ENCODE results near the gene EMC1.
"Not testable (repeated sequence)": the region's sequence is repeated elsewhere in the genome, so short reads cannot be mapped to it uniquely, and the experiment has no call there.

Gene EMC1

GRCh38 chr1:19198820-19199219 is 52.5 kb downstream of the EMC1 start:
- DNase-seq: no peak
- Mint-ChIP-seq H3K27me3 (no peaks in the 10 kb centered on the region), H3K4me1 (ENCODE audit: low read depth) (peaks cover 25% of the 10 kb centered on the region), H3K27ac (peak overlapping the region; percentile 28), H3K4me3 (no peak overlapping the region), H3K36me3 (ENCODE audit: low read depth) (peaks cover 87% of the 10 kb centered on the region), H3K9me3 (no peaks in the 10 kb centered on the region)

DNA sequence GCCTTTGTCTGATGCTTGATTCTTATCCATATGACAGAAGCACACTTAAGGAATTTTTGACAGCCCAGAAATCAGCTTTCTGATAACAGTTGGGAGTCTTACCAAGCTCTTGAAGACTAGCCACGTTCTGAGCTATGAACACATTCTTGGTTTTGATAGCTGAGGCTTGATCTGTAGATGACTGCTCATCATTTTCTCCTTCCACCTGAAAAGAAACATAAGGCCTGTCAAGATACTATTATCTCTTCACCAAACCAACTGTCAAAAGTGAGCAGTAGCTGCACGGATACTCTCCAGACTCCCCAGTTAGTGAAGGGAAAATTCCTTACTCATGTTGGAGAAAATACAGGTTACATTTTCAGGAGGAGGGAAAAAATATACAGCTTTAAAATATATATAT is 53.5 kb downstream of the EMC1 start:
- Mint-ChIP-seq H3K9me3 (no peaks in the 10 kb centered on the region), H3K36me3 (ENCODE audit: low read depth) (peaks cover 89% of the 10 kb centered on the region), H3K4me3 (no peak overlapping the region), H3K27me3 (no peaks in the 10 kb centered on the region), H3K4me1 (ENCODE audit: low read depth) (peaks cover 22% of the 10 kb centered on the region), H3K27ac (no peak overlapping the region)
- DNase-seq: no peak

GRCh38 chr1:19196331-19196730 is 55.0 kb downstream of the EMC1 start:
- Mint-ChIP-seq H3K9me3 (no peaks in the 10 kb centered on the region), H3K36me3 (ENCODE audit: low read depth) (peaks cover 89% of the 10 kb centered on the region), H3K27ac (no peak overlapping the region), H3K4me1 (ENCODE audit: low read depth) (peaks cover 7% of the 10 kb centered on the region), H3K27me3 (no peaks in the 10 kb centered on the region), H3K4me3 (no peak overlapping the region)
- no peak for DNase-seq

DNA sequence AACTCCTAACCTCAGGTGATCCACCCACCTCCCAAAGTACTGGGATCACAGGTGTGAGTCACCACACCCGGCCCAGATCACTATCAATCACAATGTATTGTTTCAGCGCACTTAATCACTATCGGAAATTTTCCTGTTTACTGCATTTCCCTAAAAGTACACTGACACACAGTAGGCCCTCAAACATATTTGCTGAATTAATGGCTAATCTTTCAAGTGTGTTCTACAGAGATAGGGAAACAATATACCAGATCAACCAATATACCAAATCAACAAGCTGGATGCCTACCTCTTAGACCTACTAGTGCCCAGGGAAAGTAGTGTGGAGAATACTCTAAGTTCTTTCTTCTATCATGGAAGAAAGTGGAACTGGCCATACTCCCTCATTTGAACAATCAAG is 58.3 kb downstream of the EMC1 start:
- Mint-ChIP-seq H3K27me3 (no peaks in the 10 kb centered on the region), H3K27ac (peak overlapping the region; percentile 48), H3K9me3 (no peaks in the 10 kb centered on the region), H3K4me3 (no peak overlapping the region), H3K4me1 (ENCODE audit: low read depth) (peaks cover 13% of the 10 kb centered on the region), H3K36me3 (ENCODE audit: low read depth) (peaks cover 88% of the 10 kb centered on the region)
- no peak for DNase-seq

- Mint-ChIP-seq H3K27me3 (no peaks in the 10 kb centered on the region), H3K27ac (peak overlapping the region; percentile 7), H3K9me3 (no peaks in the 10 kb centered on the region), H3K4me3 (no peak overlapping the region), H3K4me1 (ENCODE audit: low read depth) (peaks cover 21% of the 10 kb centered on the region), H3K36me3 (ENCODE audit: low read depth) (peaks cover 87% of the 10 kb centered on the region)
- no peak for DNase-seq
Measured at GRCh38 chr1:19191811-19192210, 59.5 kb downstream of the EMC1 start.

DNA sequence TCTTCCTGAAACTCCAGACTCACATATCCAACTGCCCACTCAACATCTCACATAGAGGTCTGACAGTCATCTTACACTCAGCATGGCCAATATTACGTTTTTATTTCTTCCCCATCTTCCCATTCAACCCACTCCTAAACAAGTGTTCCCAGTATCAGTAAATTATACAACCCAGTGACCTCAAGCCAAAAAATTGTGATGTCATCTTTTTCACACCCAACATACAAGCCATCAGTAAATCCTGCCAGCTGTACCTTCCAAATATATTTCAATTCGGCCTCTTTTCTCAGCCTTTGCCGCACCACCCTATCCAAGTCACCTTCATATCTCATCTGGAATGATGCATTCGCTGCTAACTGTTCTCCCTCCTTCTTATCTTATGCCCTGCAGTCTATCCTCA is 60.9 kb downstream of the EMC1 start:
- Mint-ChIP-seq H3K27ac (peak overlapping the region; percentile 48), H3K36me3 (ENCODE audit: low read depth) (peaks cover 87% of the 10 kb centered on the region)

GRCh38 chr1:19189270-19189669 is 62.1 kb downstream of the EMC1 start:
- Mint-ChIP-seq H3K27me3 (no peaks in the 10 kb centered on the region), H3K4me3 (no peak overlapping the region), H3K4me1 (ENCODE audit: low read depth) (peaks cover 41% of the 10 kb centered on the region), H3K36me3 (ENCODE audit: low read depth) (peaks cover 96% of the 10 kb centered on the region), H3K27ac (no peak overlapping the region), H3K9me3 (no peaks in the 10 kb centered on the region)
- DNase-seq: no peak

More for the DNA sequence above, 60.9 kb downstream of the EMC1 start:
- Mint-ChIP-seq H3K4me1 (ENCODE audit: low read depth) (peaks cover 34% of the 10 kb centered on the region), H3K4me3 (no peak overlapping the region), H3K27me3 (no peaks in the 10 kb centered on the region), H3K9me3 (no peaks in the 10 kb centered on the region)
- DNase-seq: no peak

DNA sequence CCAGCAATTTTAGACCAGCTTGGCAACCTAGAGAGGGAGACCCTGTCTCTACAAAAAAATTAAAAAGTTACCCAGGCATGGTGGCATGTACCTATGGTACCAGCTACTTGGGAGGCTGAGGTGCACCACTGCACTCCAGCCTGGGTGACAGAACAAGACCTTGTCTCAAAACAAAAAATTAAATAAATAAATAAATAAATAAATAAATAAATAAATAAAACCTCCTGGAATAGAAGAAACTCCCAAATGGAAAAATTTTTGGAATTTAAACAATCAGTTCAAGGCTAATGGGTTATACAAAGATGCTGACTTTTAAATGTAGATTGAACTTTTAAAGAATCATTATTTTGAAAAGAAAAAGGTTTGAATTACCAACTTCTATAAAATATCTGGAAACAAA is 63.5 kb downstream of the EMC1 start:
- Mint-ChIP-seq H3K27ac (peak overlapping the region; percentile 59), H3K27me3 (no peaks in the 10 kb centered on the region), H3K9me3 (no peaks in the 10 kb centered on the region), H3K36me3 (ENCODE audit: low read depth) (peaks cover 96% of the 10 kb centered on the region), H3K4me1 (ENCODE audit: low read depth) (peaks cover 36% of the 10 kb centered on the region), H3K4me3 (no peak overlapping the region)
- no peak for DNase-seq

- peak overlapping the region; percentile 90 for H3K27ac Mint-ChIP-seq
Measured at GRCh38 chr1:19186001-19186400, 65.3 kb downstream of the EMC1 start.

DNA sequence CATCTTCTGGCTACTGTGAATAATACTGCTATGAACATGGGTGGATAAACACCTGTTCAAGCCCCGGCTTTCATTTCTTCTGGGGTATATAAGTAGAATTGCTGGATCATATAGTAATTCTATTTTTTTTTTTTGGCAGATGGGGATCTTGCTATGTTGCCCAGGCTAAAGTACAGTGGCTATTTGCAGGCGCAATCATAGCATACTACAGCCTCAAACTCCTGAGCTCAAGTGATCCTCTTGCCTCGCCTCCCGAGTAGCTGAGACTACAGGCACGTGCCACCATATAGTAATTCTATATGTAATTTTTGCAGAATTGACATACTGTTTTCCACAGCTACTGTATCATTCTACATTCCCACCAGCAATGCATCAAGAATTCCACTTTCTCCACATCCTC is 69.1 kb downstream of the EMC1 start:
- H3K27me3 Mint-ChIP-seq: no peaks in the 10 kb centered on the region
- DNase-seq: no peak
- H3K27ac Mint-ChIP-seq: peak overlapping the region; percentile 13
- peaks cover 97% of the 10 kb centered on the region for H3K36me3 Mint-ChIP-seq (ENCODE audit: low read depth)
- peaks cover 54% of the 10 kb centered on the region for H3K4me1 Mint-ChIP-seq (ENCODE audit: low read depth)
- no peak overlapping the region for H3K4me3 Mint-ChIP-seq
- no peaks in the 10 kb centered on the region for H3K9me3 Mint-ChIP-seq

More at GRCh38 chr1:19186001-19186400, 65.3 kb downstream of the EMC1 start:
- H3K27me3 Mint-ChIP-seq: no peaks in the 10 kb centered on the region
- DNase-seq: no peak
- H3K4me3 Mint-ChIP-seq: no peak overlapping the region
- no peaks in the 10 kb centered on the region for H3K9me3 Mint-ChIP-seq
- H3K36me3 Mint-ChIP-seq (ENCODE audit: low read depth): peaks cover 95% of the 10 kb centered on the region
- H3K4me1 Mint-ChIP-seq (ENCODE audit: low read depth): peaks cover 50% of the 10 kb centered on the region

DNA sequence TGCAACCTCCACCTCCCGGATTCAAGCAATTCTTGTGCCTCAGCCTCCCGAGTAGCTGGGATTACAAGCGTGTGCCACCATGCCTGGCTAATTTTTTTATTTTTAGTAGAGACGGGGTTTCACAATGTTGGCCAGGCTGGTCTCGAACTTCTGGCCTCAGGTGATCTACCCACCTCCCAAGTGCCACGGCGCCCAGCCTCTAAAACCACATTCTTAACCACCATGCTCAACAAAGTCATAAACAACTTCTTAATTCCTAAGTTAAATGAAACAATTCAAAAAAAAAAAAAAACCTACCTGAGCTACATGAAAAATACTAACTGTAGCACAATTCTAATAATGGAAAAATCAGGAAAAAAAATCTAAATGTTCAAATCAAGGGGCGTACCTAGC is 71.1 kb downstream of the EMC1 start:
- Mint-ChIP-seq H3K4me1 (ENCODE audit: low read depth) (peaks cover 36% of the 10 kb centered on the region), H3K4me3 (peak overlapping the region; percentile 27), H3K27ac (peak overlapping the region; percentile 90), H3K36me3 (ENCODE audit: low read depth) (peaks cover 97% of the 10 kb centered on the region)
- DNase-seq, H3K9me3 Mint-ChIP-seq, H3K27me3 Mint-ChIP-seq: not testable (repeated sequence)

DNA sequence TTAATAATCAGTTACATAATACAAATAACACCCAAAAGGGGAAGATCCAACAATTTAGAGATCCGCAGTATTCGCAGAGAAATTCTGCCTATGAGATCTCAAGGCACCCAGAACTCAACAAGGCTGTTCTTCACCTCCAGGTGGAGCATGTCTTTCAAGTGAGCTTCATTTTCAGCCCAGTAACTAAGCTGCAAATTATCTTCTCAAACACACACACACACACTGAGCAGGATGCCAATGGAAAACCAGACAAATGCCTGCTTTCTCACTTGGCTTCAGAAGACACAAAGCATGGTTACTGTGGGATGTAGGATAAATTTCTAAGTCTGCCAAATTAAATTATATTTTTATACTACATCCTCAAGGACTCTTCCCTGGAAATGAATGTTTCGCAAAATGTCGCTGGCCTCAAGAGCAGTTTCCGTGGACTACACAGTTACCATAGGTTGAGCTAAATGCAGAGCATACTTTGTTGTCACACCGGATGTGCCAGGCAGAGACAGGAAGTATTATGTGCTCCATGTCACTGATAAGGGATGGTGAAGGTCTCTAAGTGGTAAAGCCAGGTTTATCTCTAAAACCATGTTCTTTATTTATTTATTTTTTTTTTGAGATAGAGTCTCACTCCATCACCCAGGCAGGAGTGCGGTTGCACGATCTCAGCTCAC is 71.6 kb downstream of the EMC1 start:
- Mint-ChIP-seq H3K27me3 (no peaks in the 10 kb centered on the region), H3K4me1 (ENCODE audit: low read depth) (peaks cover 32% of the 10 kb centered on the region), H3K27ac (peak overlapping the region; percentile 90), H3K9me3 (no peaks in the 10 kb centered on the region), H3K4me3 (no peak overlapping the region), H3K36me3 (ENCODE audit: low read depth) (peaks cover 97% of the 10 kb centered on the region)
- DNase-seq: no peak

DNA sequence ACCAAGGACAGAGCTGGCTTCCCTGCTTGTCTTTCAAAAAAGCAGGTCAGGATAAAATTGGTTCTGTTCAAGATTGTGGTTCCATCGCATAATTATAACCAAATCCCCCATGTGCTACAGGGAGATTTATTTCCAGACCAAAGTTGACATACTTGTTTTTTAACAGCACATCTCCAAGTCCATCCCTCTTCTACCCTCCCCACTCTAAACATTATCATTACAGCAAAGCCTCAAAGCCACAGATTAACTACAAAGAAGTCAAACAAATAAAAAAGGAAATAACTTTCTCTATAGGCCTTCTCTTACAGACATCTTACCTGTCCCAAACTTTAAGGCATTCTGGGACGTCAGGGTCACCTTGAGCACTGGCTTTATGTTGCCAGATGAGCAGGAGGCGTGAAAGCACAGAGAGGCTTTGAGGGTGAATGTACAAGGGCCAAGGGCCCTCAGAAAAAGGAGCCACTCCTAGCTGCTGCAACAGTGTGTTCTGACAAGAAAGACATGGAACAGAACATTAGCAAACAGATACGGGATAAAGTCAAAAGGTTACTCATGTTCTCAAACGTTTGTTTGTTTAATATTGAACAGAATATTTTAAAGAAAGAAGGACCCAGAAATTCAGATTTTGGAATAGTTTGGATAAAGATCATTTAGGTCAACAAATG is 72.5 kb downstream of the EMC1 start:
- Mint-ChIP-seq H3K9me3 (no peaks in the 10 kb centered on the region), H3K27me3 (no peaks in the 10 kb centered on the region), H3K4me3 (no peak overlapping the region), H3K36me3 (ENCODE audit: low read depth) (peaks cover 97% of the 10 kb centered on the region), H3K27ac (peak overlapping the region; percentile 8), H3K4me1 (ENCODE audit: low read depth) (peaks cover 30% of the 10 kb centered on the region)
- no peak for DNase-seq

DNA sequence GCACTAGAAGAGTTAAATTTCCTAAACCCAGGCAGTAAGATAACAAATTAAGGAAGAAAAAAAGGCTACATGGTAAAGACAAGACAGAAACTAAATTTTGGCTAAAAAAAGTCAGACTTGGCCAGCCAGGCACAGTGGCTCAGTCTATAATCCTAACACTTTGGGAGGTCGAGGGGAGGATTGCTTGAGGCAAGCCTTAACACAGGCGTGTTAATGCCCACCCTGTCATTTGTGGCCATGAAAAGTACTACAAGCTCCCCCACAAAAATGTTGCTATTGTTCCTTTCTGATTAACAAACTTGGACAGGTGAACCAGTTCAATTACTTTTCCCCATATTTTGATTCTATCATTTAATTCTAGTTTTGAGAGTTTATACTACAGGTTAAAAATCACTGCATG is 73.5 kb downstream of the EMC1 start:
- Mint-ChIP-seq H3K27ac (no peak overlapping the region), H3K27me3 (no peaks in the 10 kb centered on the region), H3K9me3 (no peaks in the 10 kb centered on the region), H3K4me1 (ENCODE audit: low read depth) (peaks cover 30% of the 10 kb centered on the region), H3K4me3 (no peak overlapping the region), H3K36me3 (ENCODE audit: low read depth) (peaks cover 97% of the 10 kb centered on the region)
- DNase-seq: no peak

DNA sequence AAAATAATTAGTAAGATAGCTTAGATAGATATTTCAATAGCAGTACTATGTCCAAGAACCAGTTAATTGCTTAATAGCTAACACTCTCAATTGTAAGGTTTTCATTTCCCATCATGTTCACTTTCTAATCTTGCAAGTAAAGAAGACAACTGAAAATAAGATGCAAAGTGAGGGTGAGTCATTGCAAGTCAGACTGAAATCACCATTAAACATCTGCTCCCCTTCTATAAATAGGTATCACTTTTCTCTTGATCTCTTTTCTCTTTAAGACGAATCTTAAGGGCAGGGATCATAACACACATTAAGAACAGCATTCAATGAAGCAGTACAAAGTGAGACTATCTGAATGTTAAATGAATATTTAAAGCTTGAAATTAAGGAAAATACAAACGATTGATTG is 81.7 kb downstream of the EMC1 start:
- Mint-ChIP-seq H3K4me3 (peak overlapping the region; percentile 40), H3K4me1 (ENCODE audit: low read depth) (peaks cover 24% of the 10 kb centered on the region), H3K9me3 (no peaks in the 10 kb centered on the region), H3K27ac (peak overlapping the region; percentile 88), H3K36me3 (ENCODE audit: low read depth) (peaks cover 99% of the 10 kb centered on the region), H3K27me3 (no peaks in the 10 kb centered on the region)
- no peak for DNase-seq
